H1 (cell line): ENCODE data around the gene PRKAG3. TPM values are rescaled to one million over a fixed set of nuclear protein-coding genes. Genes with fewer than 3 reads are reported as not detected.

Source experiments
- ATF2 ChIP-seq: IDR thresholded peaks from 2 replicates; pipeline ENCODE4 v1.6.1; 2012; ENCODE audit warnings: low read length, inconsistent platforms
- BRCA1 ChIP-seq: IDR thresholded peaks from 2 replicates; pipeline ENCODE4 v1.6.1; 2012; ENCODE audit warnings: low read depth, low read length, improper control_type of control experiment
- POLR2AphosphoS5 ChIP-seq: IDR thresholded peaks from 2 replicates; pipeline ENCODE4 v1.6.1; 2011; ENCODE audit warnings: low read depth, low read length
- POU5F1 ChIP-seq: IDR thresholded peaks from 2 replicates; pipeline ENCODE4 v1.6.1; 2011; ENCODE audit warnings: low read depth, mild to moderate bottlenecking, low read length, moderate library complexity
- RAD21 ChIP-seq, 2 experiments: IDR thresholded peaks in 1 of 2; conservative IDR thresholded peaks in 1 of 2; 2 replicates each; pipeline ENCODE4 v1.6.1; 2011; ENCODE audit warnings: low read depth in 2 of 2, low read length in 2 of 2, improper control_type of control experiment in 1 of 2, inconsistent platforms in 1 of 2, mild to moderate bottlenecking in 1 of 2, moderate library complexity in 1 of 2
- RXRA ChIP-seq: IDR thresholded peaks from 2 replicates; pipeline ENCODE4 v1.6.1; 2011; ENCODE audit warnings: low read depth, mild to moderate bottlenecking, low read length, moderate library complexity; ENCODE audit not compliant: insufficient read depth
- polyA plus RNA-seq, 7 experiments: library from polyadenylated mRNA; depleted of rRNA in 3 of 7; stranded (reverse) in 5 of 7; unstranded in 2 of 7; fragments of >200 nt in 5 of 7; fragments of 200-250 nt in 2 of 7; gene quantifications; 1 replicate in 5 of 7; 2 replicates in 1 of 7; 4 replicates in 1 of 7; pipeline versions ENCODE4 v1.2.1 to v1.2.3, GENCODE V29; 2011 to 2013; ENCODE audit warnings: missing spikeins in 2 of 7, mixed read lengths in 2 of 7
- total RNA-seq: library from RNA; stranded (reverse); fragmentation: NEBNext Ultra II Directional; extraction: Animal tissue kit (Norgen Biotek cat#: 25700); gene quantifications from 2 replicates; pipeline ENCODE4 v1.2.1, GENCODE V29; 2021

The PRKAG3 gene
- total and polyA plus RNA-seq, 2 of the 8 experiments (the other 6 are each of a cell fraction or from before 2014, with no cell fraction given), result not detected

GRCh38 chr2:218854860-218855259 lies 23.3 kb upstream of the PRKAG3 start (continued):
- TF ChIP-seq RAD21 (IDR thresholded peaks at IDR 0.05 in 1 of 2, conservative IDR thresholded peaks at IDR 0.05 in 1 of 2; ENCODE audit: low read depth in 2 of 2, low read length in 2 of 2), result no peak
- no peak for TF ChIP-seq POU5F1
- no peak for TF ChIP-seq POLR2AphosphoS5
- no peak for TF ChIP-seq RXRA
- TF ChIP-seq ATF2, result no peak
- TF ChIP-seq BRCA1, result no peak
